GM12878 (cell line): Measurements from ENCODE around the gene LIPK. TPM values are rescaled to one million over a fixed set of nuclear protein-coding genes. Genes with fewer than 3 reads are reported as not detected.

Experiments used
- ATAC-seq: fragments of 200-7000 bp; cut with Tn5 transposase; 3 replicates; pipeline ENCODE4 v1.9.1; 2020; ENCODE audit warnings: mild to moderate bottlenecking, moderate library complexity
- BruUV-seq: library from RNA; stranded (reverse); fragments of 400-500 nt; replicated peaks from 2 replicates; lab custom pipeline; 2021; lab: Mats Ljungman, UMichigan
- CTCF ChIA-PET: fragments of 300-600 bp; sonication (Branson Sonifier 250); formaldehyde crosslinking; extraction: SDS; loops from one replicate; lab custom pipeline; 2021; ENCODE audit warnings: inconsistent platforms; lab: Yijun Ruan, JAX
- POLR2A ChIA-PET: fragments of 350-600 bp; formaldehyde crosslinking; extraction: SDS; loops from one replicate; lab custom pipeline; 2021; ENCODE audit warnings: inconsistent platforms; lab: Charles Lee
- RAD21 ChIA-PET: fragments of 300-600 bp; sonication (Branson Sonifier 250); formaldehyde crosslinking; loops from one replicate; lab custom pipeline; 2023; ENCODE audit warnings: antibody characterized with exemption; ENCODE audit not compliant: unreplicated experiment; lab: Charles Lee
- SMC1A ChIA-PET: fragments of 300-600 bp; sonication (Branson Sonifier 250); formaldehyde crosslinking; loops from one replicate; lab custom pipeline; 2023; ENCODE audit not compliant: unreplicated experiment, uncharacterized antibody; lab: Charles Lee
- DNase-seq: peaks from one replicate; pipeline ENCODE4 v3.0.0-alpha.2; 2011; ENCODE audit warnings: low read depth, low spot score
- FAIRE-seq: peaks from 3 replicates; lab custom pipeline; 2011; peaks lifted over from hg19 to GRCh38; lab: Jason Lieb, UNC
- H2AFZ ChIP-seq: 2 replicates; pipeline ENCODE4 v1.6.0; 2011; ENCODE audit warnings: low read depth, low read length, control low read depth; ENCODE audit not compliant: control insufficient read depth
- H3K27ac ChIP-seq: 2 replicates; pipeline ENCODE4 v1.5.1; 2011; ENCODE audit warnings: control low read depth; ENCODE audit not compliant: control insufficient read depth, insufficient read depth
- H3K27me3 ChIP-seq, 2 experiments: replicated peaks in 1 of 2; 2 replicates each; pipeline versions ENCODE4 v1.6.0 to v1.6.1; 2011; ENCODE audit warnings: low read length in 1 of 2; ENCODE audit not compliant: control insufficient read depth in 2 of 2, insufficient read depth in 2 of 2
- H3K36me3 ChIP-seq, 2 experiments: 2 replicates each; pipeline ENCODE4 v1.5.1; 2011; ENCODE audit warnings: low read length in 1 of 2; ENCODE audit not compliant: control insufficient read depth in 2 of 2, insufficient read depth in 2 of 2
- H3K4me1 ChIP-seq: 2 replicates; pipeline ENCODE4 v1.6.1; 2011; ENCODE audit warnings: mild to moderate bottlenecking, low read length, moderate library complexity, mixed read lengths; ENCODE audit not compliant: control insufficient read depth, insufficient read depth
- H3K4me2 ChIP-seq: 2 replicates; pipeline ENCODE4 v1.6.0; 2011; ENCODE audit warnings: control low read depth; ENCODE audit not compliant: control insufficient read depth, insufficient read depth
- H3K4me3 ChIP-seq: fragments of 200-600 bp; sonication (generic); 2 replicates; pipeline ENCODE4 v1.5.1; 2016
- H3K79me2 ChIP-seq: 2 replicates; pipeline ENCODE4 v1.6.0; 2011; ENCODE audit warnings: low read length; ENCODE audit not compliant: control insufficient read depth, insufficient read depth
- H3K9ac ChIP-seq: 2 replicates; pipeline ENCODE4 v1.8.0; 2011; ENCODE audit warnings: low read length, control low read depth, mixed read lengths; ENCODE audit not compliant: control insufficient read depth, insufficient read depth
- H3K9me3 ChIP-seq: replicated peaks from 3 replicates; pipeline ENCODE4 v1.5.1; 2011; ENCODE audit warnings: mild to moderate bottlenecking, low read length; ENCODE audit not compliant: control insufficient read depth, insufficient read depth
- H4K20me1 ChIP-seq: 2 replicates; pipeline ENCODE4 v1.6.0; 2011; ENCODE audit not compliant: control insufficient read depth, insufficient read depth
- CTCF ChIP-seq, 3 experiments: IDR thresholded peaks in 2 of 3; conservative IDR thresholded peaks in 1 of 3; 2 replicates each; pipeline ENCODE4 v1.5.1; 2011; ENCODE audit warnings: low read depth in 3 of 3, low read length in 3 of 3, mild to moderate bottlenecking in 3 of 3, control low read depth in 2 of 3, moderate library complexity in 2 of 3, inconsistent platforms in 1 of 3, mixed read lengths in 1 of 3; ENCODE audit not compliant: control insufficient read depth in 2 of 3, insufficient read depth in 1 of 3; ENCODE audit errors: extremely low read depth in 1 of 3
- EGR1 ChIP-seq, 2 experiments: IDR thresholded peaks; 1 replicate in 1 of 2; 2 replicates in 1 of 2; pipeline ENCODE4 v1.6.1; 2011 to 2012; ENCODE audit warnings: low read depth in 2 of 2, low read length in 2 of 2, borderline replicate concordance in 1 of 2, mild to moderate bottlenecking in 1 of 2, moderate library complexity in 1 of 2
- HDAC2 ChIP-seq: fragments of 200-600 bp; sonication (generic); IDR thresholded peaks from 2 replicates; pipeline ENCODE4 v1.6.1; 2017
- KAT2A ChIP-seq: conservative IDR thresholded peaks from 2 replicates; pipeline ENCODE4 v1.6.1; 2011; ENCODE audit warnings: low read depth, low read length; ENCODE audit not compliant: control insufficient read depth
- ZNF24 ChIP-seq: fragments of 450-650 bp; IDR thresholded peaks from 2 replicates; pipeline ENCODE4 v1.6.1; 2017; ENCODE audit warnings: antibody characterized with exemption, mild to moderate bottlenecking
- WGBS: methylation state at CpG from one replicate; pipeline ENCODE4 v1.1.6; 2016; ENCODE audit warnings: low lambda C conversion rate; ENCODE audit not compliant: insufficient replicate concordance, insufficient coverage; ENCODE audit errors: missing lambda C conversion rate; 5-methylcytosine and 5-hydroxymethylcytosine counted together
- in situ Hi-C: fragments of 300-500 bp; cut with MboI; formaldehyde crosslinking; loops from 9 replicates; pipeline ENCODE4 v1.14.3; 2018; ENCODE audit warnings: mixed read lengths
- intact Hi-C: fragments of 100-400 bp; cut with micrococcal nuclease; formaldehyde crosslinking; loops from one replicate; pipeline ENCODE4 v1.14.2; 2022; ENCODE audit not compliant: unreplicated experiment
- polyA plus RNA-seq, 11 experiments: library from polyadenylated mRNA; depleted of rRNA in 4 of 11; unstranded in 6 of 11; stranded (reverse) in 5 of 11; fragments of >200 nt; fragmentation: Nextera tagmentation in 4 of 11; fragmentation: Illumina TruSeq in 1 of 11; extraction: Ambion mirVana in 4 of 11; extraction: Trizol in 1 of 11; gene quantifications; 1 replicate in 1 of 11; 2 replicates in 10 of 11; pipeline versions ENCODE4 v1.2.1 to v1.2.3, GENCODE V29; 2011 to 2016; ENCODE audit warnings: inconsistent platforms in 2 of 11, missing spikeins in 2 of 11, low read depth in 1 of 11
- total RNA-seq, 4 experiments: library from RNA; depleted of rRNA in 3 of 4; stranded (reverse); fragments of >200 nt in 3 of 4; fragmentation: Illumina TruSeq in 1 of 4; extraction: Trizol in 1 of 4; gene quantifications; 2 replicates each; pipeline versions ENCODE4 v1.2.1 to v1.2.3, GENCODE V29; 2013 to 2021

Gene LIPK
- total and polyA plus RNA-seq, 10 of the 15 experiments (the other 5 are each of a cell fraction or from before 2014, with no cell fraction given) = not detected

- no peak for FAIRE-seq
- H3K79me2 ChIP-seq = no peaks in the 10 kb centered on the region
- RAD21 ChIA-PET = interaction anchor here (1.0 kb wide), 1 partner anchor 124 kb away, joined by 3 read pairs; no protein-coding TSS in a partner anchor
- no peaks in the 10 kb centered on the region for H3K4me1 ChIP-seq
- TF ChIP-seq CTCF (IDR thresholded peaks at IDR 0.05 in 2 of 3, conservative IDR thresholded peaks at IDR 0.05 in 1 of 3; ENCODE audit: control insufficient read depth in 2 of 3, extremely low read depth in 1 of 3, insufficient read depth in 1 of 3, low read depth in 3 of 3, low read length in 3 of 3) = no peak
- TF ChIP-seq KAT2A = no peak
- no peak for TF ChIP-seq ZNF24
- no peak for TF ChIP-seq HDAC2
- no peak for TF ChIP-seq EGR1 (IDR thresholded peaks at IDR 0.05; ENCODE audit: borderline replicate concordance in 1 of 2, low read depth in 2 of 2, low read length in 2 of 2)
- TF ChIP-seq, all 136 proteins: peak for 0
- 63% methylated on average over 6 of the region's 6 CpGs for WGBS
- Histone ChIP-seq H3K27me3 (no peaks in the 10 kb centered on the region), H3K27ac (no peak overlapping the region), H3K9ac (no peak overlapping the region), H2AFZ (no peak overlapping the region), H3K4me2 (no peak overlapping the region), H4K20me1 (no peaks in the 10 kb centered on the region), H3K4me3 (no peak overlapping the region), H3K36me3 (no peaks in the 10 kb centered on the region), H3K9me3 (no peaks in the 10 kb centered on the region)
- DNase-seq (no peak), ATAC-seq (no peak)
- POLR2A ChIA-PET = no interaction called here
- intact Hi-C loops (loop anchor here (2.0 to 5.0 kb wide), 2 partner anchors 103 to 243 kb away; no protein-coding TSS in a partner anchor), in situ Hi-C loops (loop anchor here (5.0 kb wide), 1 partner anchor 128 kb away; no protein-coding TSS in a partner anchor)
- CTCF ChIA-PET = interaction anchor here (1.5 to 6.8 kb wide), 3 partner anchors 120 to 209 kb away, joined by 3 to 71 read pairs (median 7); no protein-coding TSS in a partner anchor
- BruUV-seq = no TSS peak
- SMC1A ChIA-PET = interaction anchor here (1.0 to 3.4 kb wide), 2 partner anchors 35 to 120 kb away, joined by 3 to 17 read pairs; no protein-coding TSS in a partner anchor
These were observed 16.7 kb upstream of the LIPK start for GRCh38 chr10:88689366-88689765.
